ENCODE data around the gene GALP.

- TF ChIP-seq POLR2A (IDR thresholded peaks at IDR 0.05): no peak
- TF ChIP-seq CTCF (IDR thresholded peaks at IDR 0.05): no peak
Observed at GRCh38 chr19:56163097-56163496, 12.7 kb upstream of the GALP start.

Data from uterus (tissue), 2 donors.